IMR-90 (cell line): ENCODE results near the gene ATG7. TPM values are rescaled to one million over a fixed set of nuclear protein-coding genes. Genes with fewer than 3 reads are reported as not detected.

Experiments
- ATAC-seq: fragments of 200-7000 bp; cut with Tn5 transposase; 2 replicates; pipeline ENCODE4 v1.9.1; 2020; ENCODE audit warnings: low read depth, mild to moderate bottlenecking, moderate library complexity
- BruUV-seq: library from RNA; stranded (reverse); fragments of 400-500 nt; replicated peaks from 2 replicates; lab custom pipeline; 2021; lab: Mats Ljungman, UMichigan
- CTCF ChIA-PET: fragments of 300-600 bp; formaldehyde crosslinking; extraction: SDS; loops from one replicate; lab custom pipeline; 2021; ENCODE audit warnings: antibody characterized with exemption; lab: Yijun Ruan, JAX
- POLR2A ChIA-PET: fragments of 300-600 bp; sonication (Branson Sonifier 250); formaldehyde crosslinking; loops from one replicate; lab custom pipeline; 2022; ENCODE audit warnings: antibody characterized with exemption; ENCODE audit not compliant: unreplicated experiment; lab: Charles Lee
- DNase-seq: peaks from one replicate; pipeline ENCODE4 v3.0.0; 2013
- H2AFZ ChIP-seq: replicated peaks from 2 replicates; pipeline ENCODE3; 2013; ENCODE audit warnings: low read length, mild to moderate bottlenecking; ENCODE audit not compliant: poor library complexity
- H2AK5ac ChIP-seq: 2 replicates; pipeline ENCODE4 v1.6.1; 2013; ENCODE audit warnings: low read depth, low read length, inconsistent platforms
- H2AK9ac ChIP-seq: replicated peaks from 2 replicates; pipeline ENCODE3; 2013; ENCODE audit warnings: mild to moderate bottlenecking, low read depth, low read length, moderate library complexity; ENCODE audit not compliant: poor library complexity
- H2BK120ac ChIP-seq: 2 replicates; pipeline ENCODE4 v1.6.1; 2013; ENCODE audit warnings: low read depth, low read length, inconsistent platforms
- H2BK15ac ChIP-seq: 3 replicates; pipeline ENCODE4 v1.6.1; 2013; ENCODE audit warnings: low read depth, low read length, inconsistent platforms
- H2BK20ac ChIP-seq: 2 replicates; pipeline ENCODE4 v1.6.1; 2013; ENCODE audit warnings: low read depth, mild to moderate bottlenecking, inconsistent platforms, low read length, moderate library complexity
- H2BK5ac ChIP-seq: 2 replicates; pipeline ENCODE4 v1.6.1; 2013; ENCODE audit warnings: mild to moderate bottlenecking, low read depth, low read length, inconsistent platforms; ENCODE audit not compliant: poor library complexity, severe bottlenecking
- H3K14ac ChIP-seq: replicated peaks from 2 replicates; pipeline ENCODE4 v1.6.1; 2013; ENCODE audit warnings: low read depth, low read length, inconsistent platforms
- H3K18ac ChIP-seq: 2 replicates; pipeline ENCODE4 v1.6.1; 2013; ENCODE audit warnings: low read depth, low read length, control low read depth
- H3K23ac ChIP-seq: 2 replicates; pipeline ENCODE4 v1.6.1; 2013; ENCODE audit warnings: low read depth, low read length, inconsistent platforms
- H3K27ac ChIP-seq: 2 replicates; pipeline ENCODE4 v1.5.1; 2013; ENCODE audit warnings: mild to moderate bottlenecking, control low read depth, low read length; ENCODE audit not compliant: insufficient read depth
- H3K27me3 ChIP-seq: 2 replicates; pipeline ENCODE4 v1.6.1; 2013; ENCODE audit warnings: low read length; ENCODE audit not compliant: control insufficient read depth, insufficient read depth
- H3K36me3 ChIP-seq: 2 replicates; pipeline ENCODE4 v1.6.1; 2013; ENCODE audit warnings: low read length, mixed read lengths; ENCODE audit not compliant: control insufficient read depth, insufficient read depth
- H3K4ac ChIP-seq: 2 replicates; pipeline ENCODE4 v1.6.1; 2013; ENCODE audit warnings: low read depth, low read length, inconsistent platforms
- H3K4me1 ChIP-seq: 2 replicates; pipeline ENCODE4 v1.6.1; 2013; ENCODE audit warnings: low read length, mixed read lengths; ENCODE audit not compliant: control insufficient read depth, insufficient read depth
- H3K4me2 ChIP-seq: 2 replicates; pipeline ENCODE4 v1.6.1; 2013; ENCODE audit warnings: low read depth, mild to moderate bottlenecking, control low read depth, low read length, moderate library complexity
- H3K4me3 ChIP-seq: 2 replicates; pipeline ENCODE4 v1.5.1; 2013; ENCODE audit warnings: low read depth, mild to moderate bottlenecking, control low read depth, low read length, moderate library complexity; ENCODE audit not compliant: insufficient read depth
- H3K56ac ChIP-seq: 2 replicates; pipeline ENCODE4 v1.6.1; 2013; ENCODE audit warnings: low read length, inconsistent platforms; ENCODE audit not compliant: insufficient read depth; ENCODE audit errors: extremely low read depth
- H3K79me1 ChIP-seq, 2 experiments: 2 replicates each; pipeline ENCODE4 v1.6.1; 2013; ENCODE audit warnings: low read length in 2 of 2, inconsistent platforms in 1 of 2, low read depth in 1 of 2
- H3K9ac ChIP-seq: 2 replicates; pipeline ENCODE4 v1.6.1; 2013; ENCODE audit warnings: low read depth, low read length, control low read depth
- H3K9me1 ChIP-seq: 2 replicates; pipeline ENCODE4 v1.6.1; 2013; ENCODE audit warnings: low read length, inconsistent platforms; ENCODE audit not compliant: insufficient read depth
- H3K9me3 ChIP-seq: 2 replicates; pipeline ENCODE4 v1.6.1; 2013; ENCODE audit warnings: low read length; ENCODE audit not compliant: control insufficient read depth, insufficient read depth
- H4K20me1 ChIP-seq: 2 replicates; pipeline ENCODE4 v1.6.1; 2013; ENCODE audit warnings: low read length, inconsistent platforms; ENCODE audit not compliant: insufficient read depth
- H4K5ac ChIP-seq: 2 replicates; pipeline ENCODE4 v1.6.1; 2013; ENCODE audit warnings: mild to moderate bottlenecking, low read depth, low read length, control low read depth
- H4K8ac ChIP-seq, 2 experiments: 2 replicates each; pipeline ENCODE4 v1.6.1; 2013; ENCODE audit warnings: low read depth in 2 of 2, low read length in 2 of 2, control low read depth in 1 of 2, inconsistent platforms in 1 of 2
- H4K91ac ChIP-seq: 2 replicates; pipeline ENCODE4 v1.6.1; 2013; ENCODE audit warnings: low read depth, low read length, inconsistent platforms; ENCODE audit not compliant: insufficient read depth
- BHLHE40 ChIP-seq: fragments of 150-350 bp; IDR thresholded peaks from 2 replicates; pipeline ENCODE4 v1.6.1; 2016; ENCODE audit warnings: mild to moderate bottlenecking, low read depth, low read length
- CEBPB ChIP-seq: IDR thresholded peaks from 2 replicates; pipeline ENCODE4 v1.6.1; 2012; ENCODE audit warnings: low read depth, low read length, improper control_type of control experiment
- CHD1 ChIP-seq: IDR thresholded peaks from 2 replicates; pipeline ENCODE4 v1.6.1; 2012; ENCODE audit warnings: low read depth, low read length, improper control_type of control experiment
- NFE2L2 ChIP-seq: fragments of 150-350 bp; IDR thresholded peaks from 2 replicates; pipeline ENCODE4 v1.6.1; 2016; ENCODE audit warnings: low read depth, mild to moderate bottlenecking, low read length
- dilution Hi-C: fragments of 300-500 bp; cut with HindIII; formaldehyde crosslinking; loops from one replicate; pipeline ENCODE4 v1.14.3; 2018; ENCODE audit warnings: low sequenced_read_pairs; ENCODE audit not compliant: unreplicated experiment
- in situ Hi-C: fragments of 300-500 bp; cut with MboI; formaldehyde crosslinking; loops from 3 replicates; pipeline ENCODE4 v1.14.3; 2019; ENCODE audit warnings: low sequenced_read_pairs, inconsistent platforms, mixed read lengths
- intact Hi-C: fragments of 100-400 bp; cut with micrococcal nuclease; formaldehyde crosslinking; loops from 2 replicates; pipeline ENCODE4 v1.10.0; 2022
- polyA plus RNA-seq, 3 experiments: library from polyadenylated mRNA; depleted of rRNA; stranded (reverse); fragments of >200 nt; gene quantifications; 2 replicates each; pipeline ENCODE4 v1.2.3, GENCODE V29; 2012; ENCODE audit warnings: low replicate concordance in 1 of 3
- total RNA-seq: library from RNA; depleted of rRNA; stranded (reverse); fragments of >200 nt; gene quantifications from 2 replicates; pipeline ENCODE4 v1.2.3, GENCODE V29; 2012
- TF ChIP-seq, protein P1 (sequence below): fragments of 150-350 bp; IDR thresholded peaks from 2 replicates; pipeline ENCODE4 v1.6.1; 2017; ENCODE audit warnings: mild to moderate bottlenecking, antibody characterized with exemption, low read length, low read depth

ATG7 gene
- total and polyA plus RNA-seq, 2 of the 4 experiments (the other 2 are of a cell fraction) = 15.6 to 51.4 TPM

DNA sequence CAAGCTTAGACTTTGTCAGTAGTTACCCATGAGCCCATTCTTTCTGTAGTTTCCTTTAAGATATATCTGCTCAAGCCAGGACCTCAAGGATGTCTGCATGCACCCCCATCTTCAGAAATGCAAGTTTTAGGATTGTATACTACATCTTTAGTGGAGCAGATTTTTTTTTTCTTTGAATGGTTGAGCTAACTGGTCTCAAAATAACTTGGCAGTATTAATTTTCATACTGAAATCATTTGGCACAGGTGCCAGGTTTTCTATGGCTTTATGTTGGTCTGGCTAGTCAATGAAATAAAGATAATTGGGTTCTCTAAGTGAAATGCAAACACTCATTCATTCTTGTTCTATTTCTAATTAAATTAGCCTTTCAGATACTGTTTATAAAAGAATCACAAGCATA lies 108.9 kb downstream of the ATG7 start:
- in situ Hi-C loops (loop anchor here (5.0 to 10.0 kb wide), 2 partner anchors 276 to 424 kb away; no protein-coding TSS in a partner anchor), intact Hi-C loops (loop anchor here (5.0 kb wide), 3 partner anchors 166 to 746 kb away; no protein-coding TSS in a partner anchor), dilution Hi-C loops (no loop called here)
- Histone ChIP-seq H3K9me1 (no peaks in the 10 kb centered on the region), H2BK15ac (no peak overlapping the region), H3K27ac (no peak overlapping the region), H4K91ac (no peak overlapping the region), H2BK20ac (no peak overlapping the region), H2AK5ac (no peak overlapping the region), H3K4me1 (peaks cover 12% of the 10 kb centered on the region), H3K79me1 (peaks cover 0 to 16% of the 10 kb centered on the region in 2 experiments; a peak in 3 of 4 replicates), H3K4me3 (no peak overlapping the region), H3K23ac (no peak overlapping the region), H3K9ac (no peak overlapping the region), H4K5ac (no peak overlapping the region), H2AK9ac (no peak overlapping the region), H3K4me2 (no peak overlapping the region), H3K4ac (no peak overlapping the region), H3K27me3 (no peaks in the 10 kb centered on the region), H4K20me1 (no peaks in the 10 kb centered on the region), H2AFZ (no peak overlapping the region), H4K8ac (peak overlapping the region in 1 of 2 experiments; percentile 10; a peak in 1 of 4 replicates), H3K56ac (no peak overlapping the region), H3K14ac (no peak overlapping the region), H3K18ac (no peak overlapping the region), H3K9me3 (no peaks in the 10 kb centered on the region), H2BK120ac (no peak overlapping the region), H2BK5ac (no peak overlapping the region), H3K36me3 (no peaks in the 10 kb centered on the region)
- DNase-seq (no peak), ATAC-seq (no peak)
- no TSS peak for BruUV-seq
- POLR2A ChIA-PET = no interaction called here
- no peak for TF ChIP-seq CHD1
- no peak for TF ChIP-seq CEBPB
- TF ChIP-seq NFE2L2 = no peak
- TF ChIP-seq BHLHE40 = no peak
- TF ChIP-seq, protein P1, sequence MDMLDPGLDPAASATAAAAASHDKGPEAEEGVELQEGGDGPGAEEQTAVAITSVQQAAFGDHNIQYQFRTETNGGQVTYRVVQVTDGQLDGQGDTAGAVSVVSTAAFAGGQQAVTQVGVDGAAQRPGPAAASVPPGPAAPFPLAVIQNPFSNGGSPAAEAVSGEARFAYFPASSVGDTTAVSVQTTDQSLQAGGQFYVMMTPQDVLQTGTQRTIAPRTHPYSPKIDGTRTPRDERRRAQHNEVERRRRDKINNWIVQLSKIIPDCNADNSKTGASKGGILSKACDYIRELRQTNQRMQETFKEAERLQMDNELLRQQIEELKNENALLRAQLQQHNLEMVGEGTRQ = no peak
- CTCF ChIA-PET = interaction anchor here (1.0 kb wide), 1 partner anchor 270 kb away, joined by 4 read pairs; no protein-coding TSS in a partner anchor
